Muscle layer of colon (tissue), 2 donors: ENCODE data around the gene MEGF6.

Experiments used
- H3K27ac ChIP-seq: one replicate; pipeline ENCODE4 v1.7.0; 2013; ENCODE audit warnings: low read depth, mild to moderate bottlenecking, low read length, moderate library complexity
- H3K27me3 ChIP-seq, 2 donors: one replicate each; pipeline ENCODE4 v1.7.0; 2013; ENCODE audit warnings: low read length in 2 of 2, mild to moderate bottlenecking in 2 of 2; ENCODE audit not compliant: insufficient read depth in 2 of 2, control insufficient read depth in 1 of 2
- H3K36me3 ChIP-seq: one replicate; pipeline ENCODE4 v1.7.0; 2013; ENCODE audit warnings: mild to moderate bottlenecking, low read length; ENCODE audit not compliant: insufficient read depth
- H3K4me1 ChIP-seq: one replicate; pipeline ENCODE4 v1.7.0; 2013; ENCODE audit warnings: mild to moderate bottlenecking, low read length; ENCODE audit not compliant: insufficient read depth
- H3K4me3 ChIP-seq, 2 donors: one replicate each; pipeline ENCODE4 v1.7.0; 2013; ENCODE audit warnings: low read length in 2 of 2, low read depth in 1 of 2, mild to moderate bottlenecking in 1 of 2, moderate library complexity in 1 of 2
- H3K9ac ChIP-seq: one replicate; pipeline ENCODE4 v1.7.0; 2013; ENCODE audit warnings: low read length
- H3K9me3 ChIP-seq: one replicate; pipeline ENCODE4 v1.7.0; 2013; ENCODE audit warnings: mild to moderate bottlenecking, low read length
- donor health status: abdominal sarcoma.
- donor health status: Adenocarcinoma of cecum.

The MEGF6 gene

GRCh38 chr1:3551711-3552110 lies 59.6 kb downstream of the MEGF6 start:
- H3K4me3 ChIP-seq = no peak overlapping the region
- H3K27ac ChIP-seq = no peak overlapping the region
- no peaks in the 10 kb centered on the region for H3K36me3 ChIP-seq
- no peaks in the 10 kb centered on the region for H3K9me3 ChIP-seq
- H3K27me3 ChIP-seq = peaks cover 0 to 12% of the 10 kb centered on the region in 2 donors
- H3K4me1 ChIP-seq = no peaks in the 10 kb centered on the region
- H3K9ac ChIP-seq = no peak overlapping the region

- H3K27ac ChIP-seq = no peak overlapping the region
- H3K4me3 ChIP-seq = no peak overlapping the region
- H3K9ac ChIP-seq = no peak overlapping the region
- H3K4me1 ChIP-seq = no peaks in the 10 kb centered on the region
- no peaks in the 10 kb centered on the region for H3K9me3 ChIP-seq
- H3K36me3 ChIP-seq = no peaks in the 10 kb centered on the region
- peaks cover 0 to 12% of the 10 kb centered on the region in 2 donors for H3K27me3 ChIP-seq
Measured at GRCh38 chr1:3551290-3551678, 60.0 kb downstream of the MEGF6 start.

DNA sequence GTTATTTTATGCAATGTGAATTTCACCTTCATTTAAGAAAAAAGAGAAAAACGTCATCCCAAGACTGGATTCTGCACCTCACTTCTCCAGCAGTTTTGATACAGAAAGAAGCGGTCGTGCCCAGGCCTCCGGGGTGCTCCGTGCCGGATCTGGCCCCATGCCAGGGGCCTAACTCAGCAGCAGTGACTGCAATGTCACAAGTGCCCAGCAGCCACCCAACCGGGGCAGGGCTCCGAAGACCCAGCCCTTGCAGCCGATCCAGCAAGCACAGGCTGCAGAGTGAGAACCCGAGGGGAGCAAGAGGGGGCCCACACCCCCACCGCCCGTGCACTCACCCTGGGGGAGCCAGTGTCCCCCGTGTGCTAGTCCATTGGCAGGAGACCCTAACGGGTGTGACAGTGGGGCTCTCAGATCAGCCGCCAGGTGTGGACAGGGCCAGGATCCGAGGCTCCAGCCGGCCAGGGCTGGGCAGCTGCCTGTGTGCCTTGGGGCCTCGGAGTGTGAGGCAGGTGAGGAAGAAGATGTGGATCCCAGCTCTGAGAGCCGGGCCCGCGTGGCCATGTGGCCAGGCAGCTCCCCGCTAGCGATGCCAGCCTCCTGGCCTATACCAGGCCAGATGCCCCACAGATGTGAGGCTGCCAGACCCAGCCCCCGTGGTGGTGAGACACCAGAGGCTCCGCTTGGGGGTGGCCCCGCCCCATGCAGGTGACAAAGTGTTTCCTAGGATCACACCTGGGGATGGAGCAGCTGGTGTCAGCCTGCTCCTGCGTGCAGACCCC lies 60.6 kb downstream of the MEGF6 start:
- Histone ChIP-seq H3K27me3 (peaks cover 0 to 12% of the 10 kb centered on the region in 2 donors), H3K4me3 (no peak overlapping the region), H3K36me3 (no peaks in the 10 kb centered on the region), H3K9ac (no peak overlapping the region), H3K9me3 (no peaks in the 10 kb centered on the region), H3K27ac (no peak overlapping the region), H3K4me1 (no peaks in the 10 kb centered on the region)

- H3K9me3 ChIP-seq = no peaks in the 10 kb centered on the region
- no peak overlapping the region for H3K4me3 ChIP-seq
- peaks cover 0 to 18% of the 10 kb centered on the region in 2 donors for H3K27me3 ChIP-seq
- H3K36me3 ChIP-seq = no peaks in the 10 kb centered on the region
- H3K9ac ChIP-seq = no peak overlapping the region
- no peak overlapping the region for H3K27ac ChIP-seq
- no peaks in the 10 kb centered on the region for H3K4me1 ChIP-seq
Measured at GRCh38 chr1:3548895-3549294, 62.4 kb downstream of the MEGF6 start.

DNA sequence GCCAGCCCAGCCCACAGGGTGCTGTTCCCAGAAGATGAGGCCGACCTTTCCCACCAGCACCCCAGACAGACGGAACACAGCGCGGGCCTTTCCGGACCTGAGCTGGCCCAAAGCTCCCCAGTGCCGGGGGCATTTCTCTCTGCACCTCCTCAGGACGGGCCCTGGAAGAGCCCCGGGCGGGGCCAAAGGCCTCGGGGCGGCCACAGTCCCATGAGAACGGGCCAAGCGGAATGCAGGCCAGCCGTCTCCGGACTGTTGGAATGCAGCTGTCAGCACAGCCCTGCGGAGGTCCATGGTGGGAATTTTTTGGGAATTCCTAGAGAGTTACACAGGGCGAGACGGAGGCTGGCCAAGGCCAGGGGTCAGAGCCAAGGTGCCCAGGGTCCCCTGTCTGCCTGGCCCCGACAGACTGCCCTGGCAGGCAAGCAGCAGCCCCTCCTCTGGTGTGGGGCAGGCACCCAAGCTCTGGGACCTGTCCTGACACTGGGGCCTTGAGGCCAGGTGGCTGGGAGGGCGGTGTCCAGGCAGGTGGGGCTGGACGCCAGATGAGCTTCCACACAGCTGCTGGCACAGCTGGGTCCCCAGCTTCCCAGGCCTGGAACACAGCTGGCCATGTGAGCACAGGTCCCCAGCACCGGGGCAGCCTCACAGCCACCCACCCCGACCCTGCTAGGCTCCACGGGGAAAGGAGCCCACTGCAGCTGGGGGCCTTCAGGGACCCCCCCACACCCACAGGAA lies 63.0 kb downstream of the MEGF6 start:
- no peaks in the 10 kb centered on the region for H3K9me3 ChIP-seq
- no peaks in the 10 kb centered on the region for H3K36me3 ChIP-seq
- H3K27me3 ChIP-seq = peaks cover 0 to 18% of the 10 kb centered on the region in 2 donors
- H3K4me3 ChIP-seq = no peak overlapping the region
- no peak overlapping the region for H3K27ac ChIP-seq
- no peak overlapping the region for H3K9ac ChIP-seq
- peaks cover 4% of the 10 kb centered on the region for H3K4me1 ChIP-seq

DNA sequence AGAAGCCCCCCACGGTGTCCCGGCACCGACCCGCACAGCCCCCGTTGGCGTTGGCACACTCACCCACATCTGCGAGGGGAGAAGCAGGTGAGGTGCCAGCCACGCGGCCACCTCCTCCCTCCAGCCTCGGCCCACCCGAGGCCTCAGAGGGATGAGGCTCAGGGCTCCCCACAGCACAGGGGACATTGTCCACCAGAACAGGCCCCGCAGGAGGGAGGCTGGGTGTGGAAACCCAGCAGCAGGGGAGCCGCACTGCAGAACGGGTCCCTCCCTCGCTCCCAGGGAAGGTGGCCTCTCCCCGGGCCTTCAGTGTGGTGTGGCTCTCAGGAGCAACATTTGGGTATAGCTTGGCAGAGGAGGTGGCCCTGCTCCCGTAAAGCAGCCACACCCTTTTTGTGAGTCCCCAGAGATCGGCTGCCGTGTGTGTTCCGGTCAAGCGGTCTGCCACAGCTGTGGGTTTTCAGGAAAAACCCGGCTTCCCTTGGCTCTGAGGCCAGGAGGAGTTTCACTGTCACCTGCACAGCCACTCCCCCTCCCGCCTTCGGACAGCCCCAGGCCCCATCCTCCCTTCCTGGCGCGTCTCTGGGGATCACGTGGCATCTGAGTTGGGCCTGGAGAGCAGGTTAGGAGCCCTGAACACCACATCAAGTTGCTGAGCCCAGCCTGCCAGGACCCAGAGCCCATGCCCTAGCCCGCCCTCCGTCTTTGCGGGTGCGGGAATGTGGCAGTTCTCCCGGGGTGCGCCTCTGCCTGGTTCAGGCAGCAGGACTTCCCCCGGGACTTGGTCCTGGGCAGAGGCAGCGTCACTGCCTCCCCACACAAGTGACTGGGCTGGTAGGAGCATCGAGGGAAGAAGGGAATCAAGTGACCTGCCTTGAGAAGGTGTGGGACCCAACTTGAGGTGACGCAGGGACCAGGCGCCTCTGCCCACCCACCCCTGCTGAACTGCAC lies 64.0 kb downstream of the MEGF6 start:
- H3K4me3 ChIP-seq = no peak overlapping the region
- peaks cover 0 to 18% of the 10 kb centered on the region in 2 donors for H3K27me3 ChIP-seq
- H3K4me1 ChIP-seq = peaks cover 14% of the 10 kb centered on the region
- H3K9ac ChIP-seq = no peak overlapping the region
- H3K36me3 ChIP-seq = no peaks in the 10 kb centered on the region
- no peaks in the 10 kb centered on the region for H3K9me3 ChIP-seq
- no peak overlapping the region for H3K27ac ChIP-seq

GRCh38 chr1:3546048-3546384 lies 65.3 kb downstream of the MEGF6 start:
- Histone ChIP-seq H3K27ac (no peak overlapping the region), H3K9ac (no peak overlapping the region), H3K9me3 (no peaks in the 10 kb centered on the region), H3K4me1 (peaks cover 16% of the 10 kb centered on the region), H3K4me3 (no peak overlapping the region), H3K36me3 (no peaks in the 10 kb centered on the region), H3K27me3 (peaks cover 0 to 17% of the 10 kb centered on the region in 2 donors)

- H3K4me1 ChIP-seq = peaks cover 16% of the 10 kb centered on the region
- peaks cover 0 to 15% of the 10 kb centered on the region in 2 donors for H3K27me3 ChIP-seq
- H3K9ac ChIP-seq = no peak overlapping the region
- H3K27ac ChIP-seq = no peak overlapping the region
- no peak overlapping the region for H3K4me3 ChIP-seq
- H3K36me3 ChIP-seq = no peaks in the 10 kb centered on the region
- H3K9me3 ChIP-seq = no peaks in the 10 kb centered on the region
Measured at GRCh38 chr1:3545363-3546047, 65.8 kb downstream of the MEGF6 start.

- peaks cover 0 to 15% of the 10 kb centered on the region in 2 donors for H3K27me3 ChIP-seq
- no peak overlapping the region for H3K9ac ChIP-seq
- H3K4me1 ChIP-seq = peaks cover 16% of the 10 kb centered on the region
- no peak overlapping the region for H3K4me3 ChIP-seq
- no peak overlapping the region for H3K27ac ChIP-seq
- H3K9me3 ChIP-seq = no peaks in the 10 kb centered on the region
- H3K36me3 ChIP-seq = no peaks in the 10 kb centered on the region
Measured at GRCh38 chr1:3544040-3544977, 67.0 kb downstream of the MEGF6 start.
